ENCODE data around the gene ZNF672.

The ZNF672 gene

DNA sequence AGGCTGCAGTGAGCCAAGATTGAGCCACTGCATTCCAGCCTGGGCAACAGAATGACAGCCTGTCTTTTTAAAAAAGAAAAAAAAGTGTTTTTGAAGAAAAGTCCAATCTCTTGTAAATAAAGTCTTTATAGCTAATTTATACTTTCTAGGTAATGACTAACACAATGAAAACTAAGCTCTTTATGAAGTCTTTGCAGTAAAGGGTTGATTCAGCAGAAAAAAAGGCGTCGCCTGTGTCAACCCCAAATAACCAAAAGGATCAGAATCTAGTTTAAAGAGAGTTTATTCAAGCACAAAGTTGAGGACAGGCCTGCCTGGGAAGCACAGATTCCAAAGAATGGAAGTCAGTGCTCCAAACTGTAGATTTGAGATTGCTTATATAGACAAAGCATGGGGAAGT is 53.7 kb downstream of the ZNF672 start:
- no peak for DNase-seq

DNA sequence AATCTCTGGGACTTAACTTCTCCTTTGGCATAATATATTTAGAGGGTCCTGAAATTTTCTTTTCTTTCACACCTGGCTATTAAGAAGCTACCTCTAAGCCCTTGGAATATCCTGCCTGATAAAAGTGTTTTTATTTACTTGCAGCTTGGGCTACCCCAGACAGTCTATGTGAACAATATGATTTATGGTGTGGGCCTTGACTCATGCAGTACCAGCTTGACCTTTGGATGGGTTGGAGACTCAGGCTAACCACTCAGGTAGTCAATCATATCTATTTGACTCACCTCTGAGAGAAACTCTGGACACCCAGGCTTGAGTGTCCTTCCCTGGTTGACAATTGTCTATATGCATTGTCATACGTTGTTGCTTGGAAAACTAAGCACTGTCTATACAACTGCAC is 54.6 kb downstream of the ZNF672 start:
- no peak for DNase-seq

DNA sequence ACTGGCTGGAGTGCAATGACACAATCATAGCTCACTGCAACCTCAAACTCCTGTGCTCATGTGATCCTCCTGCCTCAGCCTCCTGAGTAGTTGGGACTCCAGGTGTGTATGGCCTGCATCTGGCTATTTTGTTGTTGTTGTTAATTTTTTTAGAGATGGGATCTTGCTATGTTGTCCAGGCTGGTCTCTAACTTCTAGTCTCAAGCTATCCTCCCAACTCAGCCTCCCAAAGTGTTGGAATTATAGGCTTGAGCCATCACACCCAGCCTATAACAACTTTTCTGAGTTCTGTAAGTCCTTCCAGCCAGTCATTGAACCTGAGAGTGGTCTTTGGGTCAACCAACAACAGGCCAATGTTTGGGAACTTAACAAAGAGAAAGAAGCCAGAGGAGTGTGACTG is 56.8 kb downstream of the ZNF672 start:
- DNase-seq: no peak

DNA sequence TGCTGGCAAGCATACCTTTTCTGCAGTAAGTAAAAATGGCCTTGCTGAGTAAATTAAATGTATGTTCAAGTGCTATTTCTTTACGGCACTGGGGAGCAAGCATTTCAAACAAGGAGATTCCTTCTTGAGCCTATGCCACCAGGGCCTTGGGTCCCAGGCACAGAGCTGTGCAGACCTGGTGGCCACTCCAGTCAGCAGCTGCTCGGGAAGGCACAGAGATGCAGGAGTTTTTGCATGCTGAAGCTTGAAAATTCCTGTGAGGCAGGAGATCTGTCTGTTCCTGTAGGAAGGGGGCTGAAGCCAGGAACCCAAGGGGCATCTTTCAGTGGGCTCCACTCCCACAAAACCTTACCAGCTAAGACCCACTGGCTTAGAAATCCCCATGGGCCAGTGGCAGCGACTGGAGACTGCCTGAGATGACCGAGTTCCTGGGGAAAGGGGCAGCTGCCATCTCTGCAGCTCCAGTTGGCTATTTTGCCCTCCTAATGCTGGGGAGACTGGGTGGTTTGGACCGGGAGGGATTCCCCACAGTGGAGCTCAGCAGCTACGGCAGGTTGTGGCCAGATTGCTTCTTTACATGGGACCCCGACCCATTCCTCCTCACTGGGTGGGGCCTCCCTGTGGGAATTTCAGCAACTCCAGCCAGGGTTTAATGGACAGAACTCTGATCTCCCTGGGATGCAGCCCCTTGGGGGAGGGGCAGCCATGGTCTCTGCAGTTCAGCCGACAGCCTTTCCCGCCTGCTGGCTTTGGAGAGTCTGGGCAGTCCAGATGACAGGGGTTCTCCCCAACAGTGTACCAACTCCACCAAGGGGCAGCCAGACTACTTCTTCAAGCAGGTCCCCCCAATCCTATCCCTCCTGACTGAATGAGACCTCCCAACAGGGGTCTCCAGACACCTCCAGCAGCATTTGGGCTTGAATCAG is 59.7 kb downstream of the ZNF672 start:
- DNase-seq: no peak

All from activated CD4-positive, alpha-beta T cell treated with anti-CD3 and anti-CD28 coated beads for 4 hours (primary cell).